ACC112 (cell line): ENCODE results near the gene FOXP4.

ENCODE experiments used
- H2AFZ ChIP-seq: fragments of 200-600 bp; sonication (generic); one replicate; pipeline ENCODE4 v1.6.0; 2017; ENCODE audit warnings: antibody characterized with exemption, low read length; ENCODE audit not compliant: unreplicated experiment
- H3K27ac ChIP-seq: fragments of 200-600 bp; sonication (generic); 2 replicates; pipeline ENCODE4 v1.5.1; 2014; ENCODE audit warnings: low read depth, mild to moderate bottlenecking, antibody characterized with exemption, low read length, moderate library complexity
- H3K27me3 ChIP-seq: fragments of 200-600 bp; sonication (generic); 2 replicates; pipeline ENCODE4 v1.6.1; 2014; ENCODE audit warnings: mild to moderate bottlenecking, antibody characterized with exemption, low read length, moderate library complexity, mixed read lengths; ENCODE audit not compliant: insufficient read depth
- H3K36me3 ChIP-seq: fragments of 200-600 bp; sonication (generic); 2 replicates; pipeline ENCODE4 v1.6.1; 2016; ENCODE audit warnings: mild to moderate bottlenecking, antibody characterized with exemption, low read length, moderate library complexity, mixed read lengths; ENCODE audit not compliant: insufficient read depth
- H3K4me1 ChIP-seq: fragments of 200-600 bp; sonication (generic); one replicate; pipeline ENCODE4 v1.6.1; 2016; ENCODE audit warnings: low read length, mixed read lengths; ENCODE audit not compliant: insufficient read depth, unreplicated experiment, control insufficient read depth
- H3K4me3 ChIP-seq: fragments of 200-600 bp; sonication (generic); 2 replicates; pipeline ENCODE4 v1.5.1; 2014; ENCODE audit warnings: mild to moderate bottlenecking, low read depth, low read length
- H3K79me2 ChIP-seq: fragments of 200-600 bp; sonication (generic); one replicate; pipeline ENCODE4 v1.6.0; 2016; ENCODE audit warnings: low read length; ENCODE audit not compliant: control insufficient read depth, unreplicated experiment, insufficient read depth

The FOXP4 gene, protein sequence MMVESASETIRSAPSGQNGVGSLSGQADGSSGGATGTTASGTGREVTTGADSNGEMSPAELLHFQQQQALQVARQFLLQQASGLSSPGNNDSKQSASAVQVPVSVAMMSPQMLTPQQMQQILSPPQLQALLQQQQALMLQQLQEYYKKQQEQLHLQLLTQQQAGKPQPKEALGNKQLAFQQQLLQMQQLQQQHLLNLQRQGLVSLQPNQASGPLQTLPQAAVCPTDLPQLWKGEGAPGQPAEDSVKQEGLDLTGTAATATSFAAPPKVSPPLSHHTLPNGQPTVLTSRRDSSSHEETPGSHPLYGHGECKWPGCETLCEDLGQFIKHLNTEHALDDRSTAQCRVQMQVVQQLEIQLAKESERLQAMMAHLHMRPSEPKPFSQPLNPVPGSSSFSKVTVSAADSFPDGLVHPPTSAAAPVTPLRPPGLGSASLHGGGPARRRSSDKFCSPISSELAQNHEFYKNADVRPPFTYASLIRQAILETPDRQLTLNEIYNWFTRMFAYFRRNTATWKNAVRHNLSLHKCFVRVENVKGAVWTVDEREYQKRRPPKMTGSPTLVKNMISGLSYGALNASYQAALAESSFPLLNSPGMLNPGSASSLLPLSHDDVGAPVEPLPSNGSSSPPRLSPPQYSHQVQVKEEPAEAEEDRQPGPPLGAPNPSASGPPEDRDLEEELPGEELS

DNA sequence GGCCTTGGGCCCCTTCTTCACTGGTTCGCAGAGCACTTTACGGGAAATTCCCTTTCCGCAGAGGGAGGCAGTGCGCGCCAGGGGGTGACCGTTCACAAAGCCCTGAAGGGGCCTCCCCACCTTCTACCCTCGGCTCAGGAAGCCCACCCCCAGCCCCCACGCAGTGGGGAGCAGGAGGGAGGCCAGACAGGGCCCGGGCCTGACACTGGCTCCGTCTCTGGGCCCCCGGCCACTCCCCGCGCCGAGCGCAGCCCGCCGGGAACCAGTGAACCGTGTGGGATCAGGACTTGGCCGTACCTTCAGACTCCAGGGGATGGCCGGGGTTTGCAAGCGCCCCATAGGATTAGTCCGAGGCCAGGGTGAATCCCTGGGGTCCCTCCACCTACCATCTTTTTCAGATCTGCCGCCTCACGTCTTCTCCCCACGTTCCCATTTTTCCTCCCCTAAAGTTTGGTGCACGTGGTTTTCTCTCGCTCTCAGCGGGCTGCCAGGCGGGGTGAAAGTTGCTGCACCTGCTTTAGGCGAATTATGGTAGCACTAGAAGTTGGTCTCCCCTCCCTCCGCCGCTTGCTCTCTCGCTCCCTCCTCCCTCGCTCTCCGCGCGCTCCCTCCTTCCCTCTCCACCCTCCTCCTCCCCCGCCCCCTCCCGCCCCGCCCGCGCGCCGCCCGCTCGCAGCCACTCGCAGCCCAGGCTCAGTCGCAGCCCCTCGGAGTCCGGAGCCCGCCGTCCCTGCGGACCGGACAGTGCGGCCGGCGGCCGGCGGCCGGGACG is at the start of gene FOXP4:
Gene FOXP4 (plus strand): TSS at position 679 of the 772 bp plus-strand sequence. CDS start 19,380 bp downstream, outside the sequence.
- peak within 1 kb of the TSS; percentile 98 for H3K4me3 ChIP-seq
- H3K79me2 ChIP-seq = peaks cover 12% of the 10 kb centered on the region
- no peaks in the 10 kb centered on the region for H3K27me3 ChIP-seq
- H3K27ac ChIP-seq = peak within 1 kb of the TSS; percentile 16; the same call in 1 of the 2 replicates
- H2AFZ ChIP-seq = peak within 1 kb of the TSS; percentile 83
- no peaks in the 10 kb centered on the region for H3K4me1 ChIP-seq
- no peaks in the 10 kb centered on the region for H3K36me3 ChIP-seq

GRCh38 chr6:41497573-41497972 is 48.6 kb upstream of the FOXP4 start:
- Histone ChIP-seq H3K27me3 (peaks cover 13% of the 10 kb centered on the region; the same call in 1 of the 2 replicates), H3K4me1 (peaks cover 7% of the 10 kb centered on the region), H3K36me3 (no peaks in the 10 kb centered on the region), H3K27ac (no peak overlapping the region), H3K79me2 (no peaks in the 10 kb centered on the region), H3K4me3 (no peak overlapping the region), H2AFZ (no peak overlapping the region)

DNA sequence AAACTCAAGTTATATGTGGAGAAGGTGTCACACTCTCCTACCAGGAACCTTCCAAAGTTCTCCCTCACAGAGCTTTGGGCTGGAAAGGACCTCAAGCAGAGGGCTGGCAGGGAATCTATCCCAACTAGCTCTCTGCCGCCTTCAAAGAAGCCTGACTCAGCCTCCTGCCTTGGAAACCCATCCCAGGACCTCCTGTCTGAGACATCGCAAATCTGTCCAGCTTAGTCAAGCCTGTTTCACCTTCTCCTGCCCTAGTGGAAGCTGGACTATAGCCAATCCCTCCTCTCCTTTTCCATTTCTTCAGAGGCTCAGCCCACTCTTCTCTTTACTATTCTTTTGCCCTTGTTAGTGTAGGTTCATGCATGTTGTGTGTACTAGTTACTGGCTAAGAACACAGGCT is 48.2 kb upstream of the FOXP4 start:
- H2AFZ ChIP-seq = no peak overlapping the region
- H3K79me2 ChIP-seq = no peaks in the 10 kb centered on the region
- H3K4me1 ChIP-seq = peaks cover 7% of the 10 kb centered on the region
- H3K36me3 ChIP-seq = no peaks in the 10 kb centered on the region
- no peak overlapping the region for H3K27ac ChIP-seq
- peaks cover 13% of the 10 kb centered on the region; the same call in 1 of the 2 replicates for H3K27me3 ChIP-seq
- H3K4me3 ChIP-seq = no peak overlapping the region

GRCh38 chr6:41498968-41499599 is 47.1 kb upstream of the FOXP4 start:
- Histone ChIP-seq H3K4me1 (peaks cover 7% of the 10 kb centered on the region), H3K79me2 (no peaks in the 10 kb centered on the region), H3K4me3 (no peak overlapping the region), H3K27me3 (peaks cover 13% of the 10 kb centered on the region; the same call in 1 of the 2 replicates), H2AFZ (no peak overlapping the region), H3K36me3 (no peaks in the 10 kb centered on the region), H3K27ac (no peak overlapping the region)

DNA sequence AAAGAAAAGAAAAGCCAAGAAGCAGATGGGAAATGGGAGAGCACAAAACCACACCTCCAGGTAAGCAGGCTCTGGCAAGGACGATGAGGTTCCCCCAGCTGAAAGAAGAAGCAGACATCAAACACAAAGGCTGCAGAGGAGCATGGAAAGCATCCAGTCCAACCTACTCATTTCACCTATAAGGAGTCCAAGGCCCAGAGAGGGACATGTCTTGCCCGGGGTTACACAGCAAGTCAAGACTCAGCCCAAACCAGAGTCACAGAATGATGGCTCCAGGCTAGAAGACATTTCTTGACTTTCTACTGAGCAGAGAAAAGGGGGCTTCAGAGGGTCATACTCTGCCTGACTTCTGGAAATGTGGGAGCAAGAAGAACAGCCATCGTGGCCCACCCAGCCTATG is 45.6 kb upstream of the FOXP4 start:
- Histone ChIP-seq H3K27me3 (peaks cover 13% of the 10 kb centered on the region; the same call in 1 of the 2 replicates), H3K79me2 (no peaks in the 10 kb centered on the region), H2AFZ (no peak overlapping the region)

GRCh38 chr6:41502566-41502916 is 43.6 kb upstream of the FOXP4 start:
- Histone ChIP-seq H3K4me3 (no peak overlapping the region), H2AFZ (no peak overlapping the region), H3K79me2 (no peaks in the 10 kb centered on the region), H3K36me3 (no peaks in the 10 kb centered on the region), H3K4me1 (peaks cover 13% of the 10 kb centered on the region), H3K27ac (no peak overlapping the region), H3K27me3 (peaks cover 19% of the 10 kb centered on the region; the same call in 1 of the 2 replicates)

More for the DNA sequence above, 45.6 kb upstream of the FOXP4 start:
- Histone ChIP-seq H3K36me3 (no peaks in the 10 kb centered on the region), H3K4me3 (no peak overlapping the region), H3K4me1 (peaks cover 13% of the 10 kb centered on the region), H3K27ac (no peak overlapping the region)

DNA sequence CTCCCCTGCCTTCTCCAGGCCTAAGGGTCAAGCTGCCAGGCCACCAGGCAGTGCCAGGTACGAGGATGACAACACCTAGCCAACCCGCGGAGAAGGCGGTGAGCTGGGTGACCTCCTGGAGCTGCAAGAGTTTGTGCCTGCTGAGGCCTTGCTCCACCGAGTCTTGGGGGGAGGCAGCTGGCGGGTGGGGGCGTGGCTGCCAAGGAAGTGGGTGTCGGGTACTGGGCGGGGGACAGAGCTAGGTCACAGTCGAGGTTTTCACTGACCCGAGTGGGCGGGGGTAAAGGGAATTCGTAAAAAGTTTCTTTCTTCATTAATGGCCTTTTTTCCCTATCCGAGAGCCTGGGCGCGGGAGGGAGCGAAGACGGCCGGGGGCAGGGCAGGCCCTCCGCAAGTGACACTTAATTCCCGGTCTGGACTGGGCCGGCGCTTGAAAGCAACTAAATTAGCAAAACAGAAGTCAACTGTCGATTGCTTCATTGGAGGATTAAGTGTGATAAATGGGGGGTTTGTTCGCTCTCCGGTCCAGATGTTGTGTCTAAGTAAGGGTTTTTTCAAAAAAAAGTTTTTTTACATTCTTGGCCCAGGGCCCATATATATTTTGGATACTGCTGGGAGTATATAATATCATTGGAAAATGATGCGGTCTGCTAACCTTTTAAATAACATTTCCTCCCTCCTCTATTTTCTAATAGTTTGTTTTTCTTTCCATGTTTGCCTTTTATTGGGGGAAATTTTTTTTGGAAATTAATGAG is 43.1 kb upstream of the FOXP4 start:
- Histone ChIP-seq H3K4me1 (peaks cover 8% of the 10 kb centered on the region), H3K36me3 (no peaks in the 10 kb centered on the region), H2AFZ (peak overlapping the region; percentile 53), H3K79me2 (no peaks in the 10 kb centered on the region), H3K27me3 (peaks cover 25% of the 10 kb centered on the region), H3K4me3 (peak overlapping the region; percentile 70; the same call in 1 of the 2 replicates), H3K27ac (no peak overlapping the region)

GRCh38 chr6:41503827-41504465 is 42.2 kb upstream of the FOXP4 start:
- peak overlapping the region; percentile 53 for H2AFZ ChIP-seq
- H3K27me3 ChIP-seq = peaks cover 21% of the 10 kb centered on the region
- no peaks in the 10 kb centered on the region for H3K36me3 ChIP-seq
- H3K79me2 ChIP-seq = no peaks in the 10 kb centered on the region
- H3K27ac ChIP-seq = no peak overlapping the region
- H3K4me3 ChIP-seq = peak overlapping the region; percentile 70
- peaks cover 6% of the 10 kb centered on the region for H3K4me1 ChIP-seq

DNA sequence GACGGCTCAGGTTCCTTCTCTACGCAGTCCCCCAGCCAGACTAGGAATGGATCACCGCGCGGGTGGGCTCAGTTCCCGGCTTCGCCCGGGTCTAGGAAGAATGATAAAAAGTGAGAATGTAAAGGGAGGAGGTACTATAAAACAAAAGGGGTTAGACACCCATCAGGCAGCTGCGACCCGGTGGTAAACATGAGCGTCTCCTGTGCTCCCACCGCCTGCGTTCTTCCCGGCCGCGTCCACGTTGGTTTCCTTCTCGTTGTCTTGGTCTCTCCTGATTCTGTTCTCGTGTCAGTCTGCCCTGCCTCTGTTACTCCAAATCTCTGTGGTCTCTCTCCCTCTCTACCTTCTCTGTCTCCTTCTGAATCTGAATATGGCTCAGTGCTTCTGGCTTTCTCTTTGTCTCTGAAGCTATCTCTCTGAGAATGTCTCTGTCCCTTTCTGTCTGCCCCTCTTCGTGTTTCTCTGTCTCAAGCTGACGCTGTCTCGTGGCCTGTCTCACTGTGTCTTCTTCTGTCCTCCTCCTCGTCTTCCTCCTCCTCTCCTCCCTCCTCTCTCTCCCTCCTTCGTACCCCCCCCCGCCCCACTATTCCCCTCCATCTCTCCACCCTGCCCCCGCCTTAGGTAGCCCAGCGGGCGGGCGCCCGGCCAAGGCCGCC is 41.6 kb upstream of the FOXP4 start:
- peak overlapping the region; percentile 82 for H2AFZ ChIP-seq
- H3K36me3 ChIP-seq = no peaks in the 10 kb centered on the region
- H3K4me3 ChIP-seq = peak overlapping the region; percentile 70
- peaks cover 23% of the 10 kb centered on the region for H3K27me3 ChIP-seq
- peaks cover 6% of the 10 kb centered on the region for H3K4me1 ChIP-seq
- H3K79me2 ChIP-seq = no peaks in the 10 kb centered on the region
- no peak overlapping the region for H3K27ac ChIP-seq
